Ectodermal cell (in vitro differentiated cells): Measurements from ENCODE around the gene SMAD2.

Experiments used
- H3K27ac ChIP-seq: 2 replicates; pipeline ENCODE4 v1.7.0; 2013; ENCODE audit warnings: mild to moderate bottlenecking, low read depth, low read length; ENCODE audit not compliant: insufficient read depth, poor library complexity, severe bottlenecking
- H3K27me3 ChIP-seq: 2 replicates; pipeline ENCODE4 v1.7.0; 2013; ENCODE audit warnings: mild to moderate bottlenecking, low read length; ENCODE audit not compliant: insufficient read depth, control insufficient read depth, poor library complexity, severe bottlenecking
- H3K36me3 ChIP-seq: one replicate; pipeline ENCODE4 v1.7.0; 2013; ENCODE audit warnings: low read length; ENCODE audit not compliant: control insufficient read depth, insufficient read depth
- H3K4me1 ChIP-seq: one replicate; pipeline ENCODE4 v1.7.0; 2013; ENCODE audit warnings: low read length; ENCODE audit not compliant: control insufficient read depth, insufficient read depth
- H3K4me3 ChIP-seq: 2 replicates; pipeline ENCODE4 v1.7.0; 2013; ENCODE audit warnings: low read depth, low read length, control low read depth; ENCODE audit not compliant: insufficient read depth
- H3K9me3 ChIP-seq: 2 replicates; pipeline ENCODE4 v1.7.0; 2013; ENCODE audit warnings: mild to moderate bottlenecking, low read length, moderate library complexity; ENCODE audit not compliant: control insufficient read depth
- WGBS, 2 experiments: methylation state at CpG; one replicate each; pipeline ENCODE4 v1.1.7; 2013; ENCODE audit warnings: missing lambda C conversion rate in 2 of 2; 5-methylcytosine and 5-hydroxymethylcytosine counted together

The SMAD2 gene

GRCh38 chr18:47826157-47827074, 104.0 kb downstream of the SMAD2 start:
- H3K36me3 ChIP-seq: peaks cover 6% of the 10 kb centered on the region
- H3K27ac ChIP-seq: no peak overlapping the region
- H3K4me1 ChIP-seq: no peaks in the 10 kb centered on the region
- H3K27me3 ChIP-seq: no peaks in the 10 kb centered on the region
- WGBS, 2 experiments: 96 to 97% methylated on average over 5 of the region's 5 CpGs
- no peaks in the 10 kb centered on the region for H3K9me3 ChIP-seq
- no peak overlapping the region for H3K4me3 ChIP-seq

- Histone ChIP-seq H3K27ac (no peak overlapping the region), H3K27me3 (no peaks in the 10 kb centered on the region), H3K4me3 (no peak overlapping the region), H3K36me3 (no peaks in the 10 kb centered on the region), H3K4me1 (no peaks in the 10 kb centered on the region), H3K9me3 (no peaks in the 10 kb centered on the region)
- 93 to 96% methylated on average over 3 of the region's 3 CpGs for WGBS, 2 experiments
Measured at GRCh38 chr18:47821314-47821713, 109.1 kb downstream of the SMAD2 start.

- Histone ChIP-seq H3K27me3 (no peaks in the 10 kb centered on the region), H3K36me3 (no peaks in the 10 kb centered on the region), H3K9me3 (no peaks in the 10 kb centered on the region), H3K4me3 (no peak overlapping the region), H3K27ac (no peak overlapping the region), H3K4me1 (no peaks in the 10 kb centered on the region)
- WGBS, 2 experiments: 86 to 100% methylated on average over 1 of the region's 1 CpG
Measured at GRCh38 chr18:47817795-47818077, 112.7 kb downstream of the SMAD2 start.

- Histone ChIP-seq H3K27me3 (no peaks in the 10 kb centered on the region), H3K4me1 (no peaks in the 10 kb centered on the region), H3K27ac (no peak overlapping the region), H3K4me3 (no peak overlapping the region), H3K36me3 (no peaks in the 10 kb centered on the region), H3K9me3 (no peaks in the 10 kb centered on the region)
- 92 to 94% methylated on average over 9 of the region's 9 CpGs for WGBS, 2 experiments
Measured at GRCh38 chr18:47817017-47817794, 113.3 kb downstream of the SMAD2 start.

- no peaks in the 10 kb centered on the region for H3K36me3 ChIP-seq
- WGBS, 2 experiments: 92 to 97% methylated on average over 5 of the region's 5 CpGs
- no peaks in the 10 kb centered on the region for H3K27me3 ChIP-seq
- H3K27ac ChIP-seq: no peak overlapping the region
- H3K9me3 ChIP-seq: no peaks in the 10 kb centered on the region
- H3K4me1 ChIP-seq: no peaks in the 10 kb centered on the region
- H3K4me3 ChIP-seq: no peak overlapping the region
Measured at GRCh38 chr18:47815486-47816270, 114.8 kb downstream of the SMAD2 start.

- 93 to 98% methylated on average over 3 of the region's 3 CpGs for WGBS, 2 experiments
- H3K4me3 ChIP-seq: no peak overlapping the region
- H3K36me3 ChIP-seq: no peaks in the 10 kb centered on the region
- H3K27ac ChIP-seq: no peak overlapping the region
- H3K9me3 ChIP-seq: no peaks in the 10 kb centered on the region
- no peaks in the 10 kb centered on the region for H3K4me1 ChIP-seq
- no peaks in the 10 kb centered on the region for H3K27me3 ChIP-seq
Measured at GRCh38 chr18:47809420-47809819, 121.0 kb downstream of the SMAD2 start.

GRCh38 chr18:47802802-47803201, 127.7 kb downstream of the SMAD2 start:
- 86 to 87% methylated on average over 6 of the region's 6 CpGs for WGBS, 2 experiments
- Histone ChIP-seq H3K9me3 (no peaks in the 10 kb centered on the region), H3K27me3 (no peaks in the 10 kb centered on the region), H3K4me1 (no peaks in the 10 kb centered on the region), H3K27ac (no peak overlapping the region), H3K36me3 (no peaks in the 10 kb centered on the region), H3K4me3 (no peak overlapping the region)

GRCh38 chr18:47801817-47802216, 128.6 kb downstream of the SMAD2 start:
- WGBS, 2 experiments: 94 to 96% methylated on average over 3 of the region's 3 CpGs
- Histone ChIP-seq H3K27ac (no peak overlapping the region), H3K4me3 (no peak overlapping the region), H3K36me3 (no peaks in the 10 kb centered on the region), H3K4me1 (no peaks in the 10 kb centered on the region), H3K9me3 (no peaks in the 10 kb centered on the region), H3K27me3 (no peaks in the 10 kb centered on the region)

- Histone ChIP-seq H3K4me1 (no peaks in the 10 kb centered on the region), H3K9me3 (no peaks in the 10 kb centered on the region), H3K36me3 (no peaks in the 10 kb centered on the region), H3K27ac (no peak overlapping the region), H3K4me3 (no peak overlapping the region), H3K27me3 (no peaks in the 10 kb centered on the region)
- 94 to 95% methylated on average over 6 of the region's 6 CpGs for WGBS, 2 experiments
Measured at GRCh38 chr18:47800756-47801155, 129.7 kb downstream of the SMAD2 start.

GRCh38 chr18:47800248-47800647, 130.2 kb downstream of the SMAD2 start:
- H3K27ac ChIP-seq: no peak overlapping the region
- H3K36me3 ChIP-seq: no peaks in the 10 kb centered on the region
- 87 to 95% methylated on average over 8 to 10 of the region's 10 CpGs for WGBS, 2 experiments
- no peaks in the 10 kb centered on the region for H3K27me3 ChIP-seq
- H3K9me3 ChIP-seq: no peaks in the 10 kb centered on the region
- H3K4me1 ChIP-seq: no peaks in the 10 kb centered on the region
- H3K4me3 ChIP-seq: no peak overlapping the region
